Fibroblast of the conjunctiva (primary cell): Measurements from ENCODE around the gene TMSB10.
"Not testable (repeated sequence)": the region's sequence is repeated elsewhere in the genome, so short reads cannot be mapped to it uniquely, and the experiment has no call there.

Experiments used
- DNase-seq: peaks from one replicate; pipeline ENCODE4 v3.0.0-alpha.2; 2010; ENCODE audit warnings: low read depth

The TMSB10 gene

GRCh38 chr2:84940088-84940470, 34.6 kb downstream of the TMSB10 start:
- DNase-seq: no peak

- DNase-seq: no peak
Observed at GRCh38 chr2:84940831-84941412, 35.5 kb downstream of the TMSB10 start.

- no peak for DNase-seq
Observed at GRCh38 chr2:84942166-84942565, 36.7 kb downstream of the TMSB10 start.

- DNase-seq: no peak
Observed at GRCh38 chr2:84942964-84943421, 37.5 kb downstream of the TMSB10 start.

GRCh38 chr2:84944295-84944909, 38.9 kb downstream of the TMSB10 start:
- no peak for DNase-seq

GRCh38 chr2:84945838-84946203, 40.4 kb downstream of the TMSB10 start:
- DNase-seq: not testable (repeated sequence)

- DNase-seq: no peak
Observed at GRCh38 chr2:84946204-84947009, 41.0 kb downstream of the TMSB10 start.

- no peak for DNase-seq
Observed at GRCh38 chr2:84947010-84947593, 41.6 kb downstream of the TMSB10 start.

GRCh38 chr2:84953535-84953934, 48.1 kb downstream of the TMSB10 start:
- DNase-seq: no peak

- DNase-seq: no peak
Observed at GRCh38 chr2:84954329-84954728, 48.9 kb downstream of the TMSB10 start.
